ENCODE data around the gene ZNF785.
A peak's percentile ranks its signal among the peaks of the same experiment; 100 is the strongest.

Gene ZNF785

GRCh38 chr16:30621765-30622164, 36.3 kb upstream of the ZNF785 start:
- H3K9ac ChIP-seq (ENCODE audit: insufficient read length) = no peak overlapping the region
- no peak overlapping the region for H3K4me3 ChIP-seq
- peak overlapping the region; percentile 44; the same call in 1 of the 2 replicates for H3K27ac ChIP-seq
- no peaks in the 10 kb centered on the region for H3K9me3 ChIP-seq (ENCODE audit: low read depth, low read length)
- no peaks in the 10 kb centered on the region for H3K36me3 ChIP-seq (ENCODE audit: insufficient read depth, low read length)
- DNase-seq (ENCODE audit: low read depth, low spot score) = no peak
- TF ChIP-seq FOXP2 (optimal IDR thresholded peaks at IDR 0.05; ENCODE audit: control extremely low read depth, extremely low read length, insufficient read depth) (no peak), POLR2AphosphoS5 (IDR thresholded peaks at IDR 0.05; ENCODE audit: borderline replicate concordance, low read depth, low read length) (no peak), EZH2 (IDR thresholded peaks at IDR 0.05) (no peak)

- Histone ChIP-seq H3K9me3 (ENCODE audit: low read depth, low read length) (no peaks in the 10 kb centered on the region), H3K9ac (ENCODE audit: insufficient read length) (no peak overlapping the region), H3K36me3 (ENCODE audit: insufficient read depth, low read length) (no peaks in the 10 kb centered on the region), H3K27ac (0 out of 2 replicates have a peak overlapping the region, but pooled peaks have one; percentile 47), H3K4me3 (no peak overlapping the region)
- no peak for TF ChIP-seq EZH2 (IDR thresholded peaks at IDR 0.05)
- TF ChIP-seq FOXP2 (optimal IDR thresholded peaks at IDR 0.05; ENCODE audit: control extremely low read depth, extremely low read length, insufficient read depth) = no peak
- no peak for TF ChIP-seq POLR2AphosphoS5 (IDR thresholded peaks at IDR 0.05; ENCODE audit: borderline replicate concordance, low read depth, low read length)
- no peak for DNase-seq (ENCODE audit: low read depth, low spot score)
Measured at GRCh38 chr16:30620169-30620568, 34.7 kb upstream of the ZNF785 start.

GRCh38 chr16:30619638-30620037, 34.1 kb upstream of the ZNF785 start:
- Histone ChIP-seq H3K9me3 (ENCODE audit: low read depth, low read length) (no peaks in the 10 kb centered on the region), H3K36me3 (ENCODE audit: insufficient read depth, low read length) (no peaks in the 10 kb centered on the region), H3K27ac (no peak overlapping the region), H3K9ac (ENCODE audit: insufficient read length) (no peak overlapping the region), H3K4me3 (no peak overlapping the region)
- no peak for TF ChIP-seq FOXP2 (optimal IDR thresholded peaks at IDR 0.05; ENCODE audit: control extremely low read depth, extremely low read length, insufficient read depth)
- no peak for TF ChIP-seq EZH2 (IDR thresholded peaks at IDR 0.05)
- TF ChIP-seq POLR2AphosphoS5 (IDR thresholded peaks at IDR 0.05; ENCODE audit: borderline replicate concordance, low read depth, low read length) = no peak
- no peak for DNase-seq (ENCODE audit: low read depth, low spot score)

GRCh38 chr16:30619202-30619601, 33.7 kb upstream of the ZNF785 start:
- Histone ChIP-seq H3K9me3 (ENCODE audit: low read depth, low read length) (no peaks in the 10 kb centered on the region), H3K36me3 (ENCODE audit: insufficient read depth, low read length) (no peaks in the 10 kb centered on the region), H3K9ac (ENCODE audit: insufficient read length) (no peak overlapping the region), H3K4me3 (no peak overlapping the region), H3K27ac (no peak overlapping the region)
- TF ChIP-seq POLR2AphosphoS5 (IDR thresholded peaks at IDR 0.05; ENCODE audit: borderline replicate concordance, low read depth, low read length) (no peak), EZH2 (IDR thresholded peaks at IDR 0.05) (no peak), FOXP2 (optimal IDR thresholded peaks at IDR 0.05; ENCODE audit: control extremely low read depth, extremely low read length, insufficient read depth) (no peak)
- DNase-seq (ENCODE audit: low read depth, low spot score) = no peak

- TF ChIP-seq POLR2AphosphoS5 (IDR thresholded peaks at IDR 0.05; ENCODE audit: borderline replicate concordance, low read depth, low read length) = no peak
- TF ChIP-seq EZH2 (IDR thresholded peaks at IDR 0.05) = no peak
- no peak for TF ChIP-seq FOXP2 (optimal IDR thresholded peaks at IDR 0.05; ENCODE audit: control extremely low read depth, extremely low read length, insufficient read depth)
- no peak overlapping the region for H3K4me3 ChIP-seq
- H3K27ac ChIP-seq = no peak overlapping the region
- H3K9ac ChIP-seq (ENCODE audit: insufficient read length) = no peak overlapping the region
- H3K36me3 ChIP-seq (ENCODE audit: insufficient read depth, low read length) = no peaks in the 10 kb centered on the region
- DNase-seq (ENCODE audit: low read depth, low spot score) = no peak
- no peaks in the 10 kb centered on the region for H3K9me3 ChIP-seq (ENCODE audit: low read depth, low read length)
Measured at GRCh38 chr16:30615358-30616091, 30.0 kb upstream of the ZNF785 start.

GRCh38 chr16:30609926-30610839, 24.7 kb upstream of the ZNF785 start, which contains the start of gene ZNF689:
Gene ZNF689, minus strand, starts transcription at chr16:30610389. Its CDS starts 348 bp downstream, at chr16:30610041.
- Histone ChIP-seq H3K27ac (peak within 1 kb of the TSS; percentile 90), H3K9ac (ENCODE audit: insufficient read length) (peak within 1 kb of the TSS; percentile 99), H3K9me3 (ENCODE audit: low read depth, low read length) (no peaks in the 10 kb centered on the region), H3K4me3 (peak within 1 kb of the TSS; percentile 96), H3K36me3 (ENCODE audit: insufficient read depth, low read length) (peaks cover 18% of the 10 kb centered on the region)
- DNase-seq (ENCODE audit: low read depth, low spot score) = peak; percentile 96
- no peak for TF ChIP-seq EZH2 (IDR thresholded peaks at IDR 0.05)
- TF ChIP-seq FOXP2 (optimal IDR thresholded peaks at IDR 0.05; ENCODE audit: control extremely low read depth, extremely low read length, insufficient read depth) = no peak
- TF ChIP-seq POLR2AphosphoS5 (IDR thresholded peaks at IDR 0.05; ENCODE audit: borderline replicate concordance, low read depth, low read length) = peak; percentile 73

GRCh38 chr16:30609002-30609925, 23.8 kb upstream of the ZNF785 start:
- peak overlapping the region; percentile 90 for H3K27ac ChIP-seq
- no peaks in the 10 kb centered on the region for H3K9me3 ChIP-seq (ENCODE audit: low read depth, low read length)
- TF ChIP-seq FOXP2 (optimal IDR thresholded peaks at IDR 0.05; ENCODE audit: control extremely low read depth, extremely low read length, insufficient read depth) (no peak), EZH2 (IDR thresholded peaks at IDR 0.05) (no peak), POLR2AphosphoS5 (IDR thresholded peaks at IDR 0.05; ENCODE audit: borderline replicate concordance, low read depth, low read length) (no peak)
- peak overlapping the region; percentile 96 for H3K4me3 ChIP-seq
- peaks cover 27% of the 10 kb centered on the region for H3K36me3 ChIP-seq (ENCODE audit: insufficient read depth, low read length)
- no peak for DNase-seq (ENCODE audit: low read depth, low spot score)
- peak overlapping the region; percentile 99 for H3K9ac ChIP-seq (ENCODE audit: insufficient read length)

Measured in SK-N-MC (cell line).